Peyer's patch (tissue), 4 donors: ENCODE measurements around the gene RREB1. TPM values are rescaled to one million over a fixed set of nuclear protein-coding genes. Genes with fewer than 3 reads are reported as not detected.

Source experiments
- DNase-seq, 3 donors: peaks; one replicate each; pipeline ENCODE4 v3.0.0-alpha.2; 2017 to 2019
- H3K27ac ChIP-seq, 4 donors: fragments of 200-600 bp; sonication (generic); one replicate each; pipeline ENCODE4 v1.5.1; 2016 to 2019
- H3K27me3 ChIP-seq, 2 donors: fragments of 200-600 bp; sonication (generic); one replicate each; pipeline ENCODE4 v1.5.1; 2019
- H3K36me3 ChIP-seq, 3 donors: fragments of 200-600 bp; sonication (generic); one replicate each; pipeline ENCODE4 v1.5.1; 2016 to 2019
- H3K4me1 ChIP-seq, 4 donors: fragments of 200-600 bp; sonication (generic); one replicate each; pipeline ENCODE4 v1.5.1; 2016 to 2019
- H3K4me3 ChIP-seq, 4 donors: fragments of 200-600 bp; sonication (generic); 1 replicate in 3 of 4; 2 replicates in 1 of 4; pipeline ENCODE4 v1.5.1; 2016 to 2019; ENCODE audit warnings: mild to moderate bottlenecking in 1 of 4
- H3K9me3 ChIP-seq, 4 donors: fragments of 200-600 bp; sonication (generic); one replicate each; pipeline ENCODE4 v1.5.1; 2016 to 2019; ENCODE audit warnings: mild to moderate bottlenecking in 1 of 4
- CTCF ChIP-seq, 6 experiments: fragments of 450-650 bp in 4 of 6; fragments of 200-600 bp in 2 of 6; sonication (generic) in 1 of 6; IDR thresholded peaks; one replicate each; pipeline ENCODE4 v1.5.1; 2017 to 2019; ENCODE audit warnings: antibody characterized with exemption in 6 of 6, mild to moderate bottlenecking in 3 of 6, moderate library complexity in 1 of 6
- POLR2A ChIP-seq, 2 donors: fragments of 450-650 bp; IDR thresholded peaks; one replicate each; pipeline ENCODE4 v1.5.1; 2017; ENCODE audit warnings: antibody characterized with exemption in 2 of 2, mild to moderate bottlenecking in 2 of 2, moderate library complexity in 2 of 2
- total RNA-seq, 4 donors: library from RNA; depleted of rRNA; stranded (reverse); fragments of >200 nt; gene quantifications; one replicate each; pipeline ENCODE4 v1.1.0, GENCODE V29; 2016

The RREB1 gene
- total RNA-seq, 4 donors from 2014 or later = 65.0 to 118 (median 113) TPM

- TF ChIP-seq CTCF (IDR thresholded peaks at IDR 0.05) = no peak
- TF ChIP-seq POLR2A (IDR thresholded peaks at IDR 0.05) = no peak
- no peak for DNase-seq
- H3K4me3 ChIP-seq = no peak overlapping the region
- no peaks in the 10 kb centered on the region for H3K27me3 ChIP-seq
- no peak overlapping the region for H3K27ac ChIP-seq
- H3K36me3 ChIP-seq = peaks cover 0 to 58% (median 0%) of the 10 kb centered on the region in 3 donors
- H3K4me1 ChIP-seq = no peaks in the 10 kb centered on the region
- no peaks in the 10 kb centered on the region for H3K9me3 ChIP-seq
Measured at GRCh38 chr6:7178280-7178679, 70.5 kb downstream of the RREB1 start.

DNA sequence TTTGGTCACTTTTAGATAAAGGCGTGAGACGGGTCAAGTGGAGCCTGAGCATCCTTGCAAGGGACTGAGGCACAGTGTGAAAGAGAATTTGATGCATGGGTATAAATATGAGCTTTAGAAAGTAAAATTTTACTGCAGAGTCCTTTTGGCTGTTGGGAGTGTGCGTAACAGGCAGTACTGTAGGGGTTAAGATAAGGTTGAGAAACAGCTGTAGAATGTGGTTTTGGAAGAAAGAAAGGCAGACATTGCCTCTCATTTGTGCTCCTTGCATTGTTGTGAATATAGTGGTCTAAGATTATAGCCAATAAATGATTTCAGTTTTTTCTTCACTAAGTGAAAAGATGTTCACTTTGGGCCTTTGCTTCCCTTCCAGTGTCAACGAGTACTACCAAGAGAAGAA is 73.0 kb downstream of the RREB1 start:
- H3K4me3 ChIP-seq = no peak overlapping the region
- DNase-seq = no peak
- no peak overlapping the region for H3K27ac ChIP-seq
- H3K27me3 ChIP-seq = no peaks in the 10 kb centered on the region
- H3K36me3 ChIP-seq = peaks cover 0 to 82% (median 0%) of the 10 kb centered on the region in 3 donors
- no peaks in the 10 kb centered on the region for H3K9me3 ChIP-seq
- no peaks in the 10 kb centered on the region for H3K4me1 ChIP-seq
- TF ChIP-seq CTCF (IDR thresholded peaks at IDR 0.05) (no peak), POLR2A (IDR thresholded peaks at IDR 0.05) (no peak)

DNA sequence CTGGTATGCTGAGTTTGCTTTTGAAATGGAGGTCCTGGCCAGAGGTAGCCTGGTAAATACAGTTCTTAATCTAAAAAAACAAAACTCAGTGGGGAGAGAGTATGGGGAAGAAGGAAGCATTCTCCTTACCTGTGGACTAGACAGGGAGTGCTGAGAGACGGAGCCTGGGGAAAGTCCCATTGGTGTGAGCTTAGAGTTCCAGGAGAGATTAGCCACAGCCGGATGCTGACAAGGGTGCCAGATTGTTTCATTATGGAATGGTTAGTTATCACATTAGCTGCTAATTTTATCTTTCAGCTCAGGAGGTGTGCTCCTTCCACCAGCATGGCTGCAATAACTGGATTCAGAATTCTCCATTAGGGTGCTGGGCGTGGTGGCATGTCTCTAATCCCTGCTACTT is 75.9 kb downstream of the RREB1 start:
- no peak for TF ChIP-seq CTCF (IDR thresholded peaks at IDR 0.05)
- no peak for TF ChIP-seq POLR2A (IDR thresholded peaks at IDR 0.05)
- H3K27me3 ChIP-seq = no peaks in the 10 kb centered on the region
- no peak overlapping the region for H3K4me3 ChIP-seq
- no peak overlapping the region for H3K27ac ChIP-seq
- peaks cover 0 to 95% (median 0%) of the 10 kb centered on the region in 3 donors for H3K36me3 ChIP-seq
- H3K9me3 ChIP-seq = no peaks in the 10 kb centered on the region
- DNase-seq = no peak
- no peaks in the 10 kb centered on the region for H3K4me1 ChIP-seq

GRCh38 chr6:7184502-7184901 is 76.7 kb downstream of the RREB1 start:
- H3K27ac ChIP-seq = no peak overlapping the region
- H3K4me3 ChIP-seq = no peak overlapping the region
- H3K36me3 ChIP-seq = peaks cover 0 to 95% (median 0%) of the 10 kb centered on the region in 3 donors
- TF ChIP-seq POLR2A (IDR thresholded peaks at IDR 0.05) (no peak), CTCF (IDR thresholded peaks at IDR 0.05) (no peak)
- H3K4me1 ChIP-seq = no peaks in the 10 kb centered on the region
- no peaks in the 10 kb centered on the region for H3K27me3 ChIP-seq
- DNase-seq = no peak
- H3K9me3 ChIP-seq = no peaks in the 10 kb centered on the region

DNA sequence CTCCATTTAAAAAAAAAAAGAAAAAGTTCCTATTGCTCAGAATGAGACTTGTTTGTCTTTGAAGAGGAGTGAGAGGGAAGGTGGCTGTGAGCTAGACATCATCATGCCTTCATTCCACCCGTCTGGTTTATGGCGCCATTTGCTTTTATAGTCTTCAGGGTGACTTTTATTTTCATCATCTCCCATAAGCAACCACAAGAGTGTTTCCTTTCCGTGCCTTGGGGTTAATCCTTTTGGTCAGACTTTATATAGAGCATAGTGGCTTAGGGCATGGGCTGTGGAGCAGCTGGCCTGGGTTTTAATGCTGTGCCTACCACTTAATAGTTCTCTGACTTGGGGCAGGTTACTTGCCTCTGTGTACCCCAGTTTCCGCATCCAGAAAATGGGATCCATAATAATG is 77.8 kb downstream of the RREB1 start:
- Histone ChIP-seq H3K4me3 (no peak overlapping the region), H3K9me3 (no peaks in the 10 kb centered on the region), H3K4me1 (no peaks in the 10 kb centered on the region), H3K27ac (no peak overlapping the region), H3K36me3 (peaks cover 0 to 94% (median 0%) of the 10 kb centered on the region in 3 donors), H3K27me3 (no peaks in the 10 kb centered on the region)
- no peak for DNase-seq
- TF ChIP-seq POLR2A (IDR thresholded peaks at IDR 0.05) = no peak
- no peak for TF ChIP-seq CTCF (IDR thresholded peaks at IDR 0.05)

DNA sequence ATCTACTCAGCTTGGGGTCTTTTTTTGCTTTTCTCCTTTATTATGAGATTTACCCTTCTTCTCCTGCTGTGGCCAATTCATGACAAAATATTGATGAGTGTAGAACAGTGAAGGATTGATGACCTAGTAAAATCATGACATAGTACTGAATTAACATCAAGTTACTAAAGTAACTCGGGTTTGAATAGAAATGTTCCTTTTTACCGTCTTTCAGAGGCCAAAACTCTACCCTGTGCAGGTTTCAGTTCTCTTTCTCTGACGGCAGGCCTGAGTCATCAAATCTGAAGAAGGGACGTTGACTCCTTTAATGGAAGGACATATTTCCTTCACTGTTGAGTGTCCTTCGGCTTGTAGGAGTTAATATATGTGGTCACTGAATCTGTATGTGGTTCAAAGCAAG is 80.7 kb downstream of the RREB1 start:
- H3K27ac ChIP-seq = peak overlapping the region in 1 of 4 donors; percentile 12
- no peaks in the 10 kb centered on the region for H3K27me3 ChIP-seq
- TF ChIP-seq CTCF (IDR thresholded peaks at IDR 0.05) (no peak), POLR2A (IDR thresholded peaks at IDR 0.05) (no peak)
- DNase-seq = no peak
- no peaks in the 10 kb centered on the region for H3K4me1 ChIP-seq
- no peak overlapping the region for H3K4me3 ChIP-seq
- H3K9me3 ChIP-seq = no peaks in the 10 kb centered on the region
- H3K36me3 ChIP-seq = peaks cover 0 to 75% (median 0%) of the 10 kb centered on the region in 3 donors
